NCI-H460 (cell line): ENCODE data around the gene THSD7B. TPM values are rescaled to one million over a fixed set of nuclear protein-coding genes. Genes with fewer than 3 reads are reported as not detected.
"Not testable (repeated sequence)": the region's sequence is repeated elsewhere in the genome, so short reads cannot be mapped to it uniquely, and the experiment has no call there.

Experiments used
- DNase-seq: peaks from one replicate; pipeline ENCODE4 v3.0.0-alpha.2; 2016; ENCODE audit warnings: low read depth; ENCODE audit errors: extremely low read depth
- total RNA-seq: library from RNA; depleted of rRNA; stranded (reverse); fragments of >200 nt; shearing (Covaris generic); gene quantifications from 2 replicates; pipeline ENCODE4 v1.2.3, GENCODE V29; 2014

The THSD7B gene
- total RNA-seq, 1 experiment from 2014 or later = 0.02 TPM

DNA sequence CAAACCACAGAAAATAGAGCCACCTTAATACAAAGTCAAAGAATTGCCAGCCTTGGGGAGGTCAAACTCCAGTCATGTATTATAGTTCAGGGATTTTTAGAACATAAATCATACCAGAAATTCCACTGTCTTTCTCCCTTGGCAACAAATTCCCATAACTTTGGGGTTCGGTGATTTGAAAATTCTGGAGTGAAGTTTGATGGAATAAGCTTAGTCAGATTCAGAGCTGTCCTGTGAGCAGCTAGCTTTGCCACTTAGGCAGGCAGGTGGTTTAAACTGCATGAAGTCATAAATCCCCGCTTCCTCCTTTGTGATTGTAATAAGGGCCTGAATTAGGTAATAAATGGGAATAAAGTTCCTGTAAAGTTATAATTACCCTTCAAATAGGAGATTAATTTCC, 741.9 kb downstream of the THSD7B start:
- DNase-seq = no peak

DNA sequence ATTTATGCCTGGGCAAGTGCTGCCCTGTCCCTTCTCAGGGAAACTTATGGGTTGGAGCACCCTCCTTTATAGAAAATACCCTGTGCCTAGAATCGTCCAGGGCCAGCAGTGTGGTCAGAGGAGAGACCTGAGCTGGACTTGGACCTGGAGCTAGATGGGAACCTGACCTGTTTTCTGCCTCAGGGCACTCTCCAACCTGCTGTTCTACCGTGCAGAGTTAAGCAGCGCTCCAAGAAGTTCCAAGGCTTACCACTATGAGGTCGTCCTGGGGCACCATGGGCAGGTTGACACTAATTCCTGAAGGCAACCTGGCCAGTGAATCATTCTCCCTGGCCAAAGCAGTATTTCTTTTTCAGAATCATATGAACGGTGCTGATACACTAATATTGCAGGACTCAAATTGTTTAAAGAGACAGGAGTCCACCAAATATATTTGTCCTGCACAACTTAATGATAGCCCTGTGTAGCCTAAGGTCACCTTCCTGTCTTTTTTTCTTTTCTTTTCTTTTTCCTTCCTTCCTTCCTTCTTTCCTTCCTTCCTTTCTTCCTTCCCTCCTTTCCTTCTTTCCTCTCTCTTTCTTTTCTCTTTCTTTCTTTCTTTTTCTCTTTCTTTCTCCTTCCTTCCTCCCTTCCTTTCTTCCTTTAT, 743.5 kb downstream of the THSD7B start:
- no peak for DNase-seq

DNA sequence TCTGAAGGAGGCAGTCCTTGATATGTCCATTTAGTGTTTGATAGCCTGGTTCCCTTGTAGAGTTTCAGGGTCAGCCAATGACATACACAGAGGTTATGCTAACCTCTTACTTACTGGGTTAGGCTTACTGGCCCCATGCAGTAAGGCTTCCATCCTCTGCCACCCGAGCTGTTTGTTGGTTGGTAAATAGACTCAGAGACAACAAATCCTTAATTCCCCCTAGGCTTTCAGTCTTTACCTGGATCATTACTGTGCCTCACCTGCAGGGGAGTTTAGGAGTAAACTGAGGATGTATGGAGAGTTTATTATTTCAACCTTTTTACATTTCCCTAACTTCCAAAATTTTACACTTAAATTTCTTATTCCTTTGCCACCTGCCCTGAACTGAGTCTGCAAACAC, 746.2 kb downstream of the THSD7B start:
- no peak for DNase-seq

DNA sequence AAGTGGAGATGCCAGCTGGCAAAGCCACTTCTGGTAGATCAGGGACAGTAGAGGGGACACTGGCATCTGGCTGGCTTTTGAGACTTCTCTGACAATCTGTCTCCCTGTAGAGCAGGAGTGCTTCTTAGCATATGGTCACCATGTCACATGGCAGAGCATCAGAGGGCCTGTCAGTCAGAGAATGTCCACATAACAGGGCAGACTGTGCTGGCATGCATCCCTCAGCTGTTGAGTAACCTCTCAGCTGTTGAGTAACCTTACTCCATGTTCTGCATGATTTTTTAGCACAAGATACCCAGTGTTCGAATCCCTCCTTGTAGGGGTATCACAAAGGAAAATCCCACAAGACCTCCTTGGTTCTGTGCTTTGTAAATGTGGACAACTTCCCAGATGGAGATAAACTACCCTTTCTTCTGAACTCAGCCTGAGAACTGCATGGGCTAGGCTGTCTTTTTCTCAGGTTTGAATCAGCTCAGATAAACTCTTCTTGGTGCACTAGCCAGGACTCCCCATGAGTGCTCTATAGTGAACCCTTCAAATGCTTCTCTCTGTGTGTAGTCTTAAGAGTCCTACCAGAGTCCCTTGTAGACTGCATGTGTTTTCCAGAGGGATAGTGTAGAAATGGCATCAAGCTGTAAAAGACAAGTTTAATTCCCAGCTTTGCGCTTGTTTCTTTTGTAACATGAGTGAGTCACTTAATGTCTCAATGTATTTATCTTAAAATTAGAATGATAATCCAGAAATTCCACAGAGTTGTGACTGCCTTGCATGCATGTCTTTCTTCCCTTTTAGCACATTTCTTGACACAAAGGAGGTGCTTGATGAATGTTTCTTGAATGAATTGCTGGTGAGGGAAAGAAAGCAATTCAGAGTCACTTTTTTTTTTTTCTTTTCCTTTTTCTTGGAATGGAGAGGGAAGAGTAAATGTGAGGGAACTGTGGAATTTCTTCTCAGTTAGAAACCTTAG, 756.6 kb downstream of the THSD7B start:
- no peak for DNase-seq

DNA sequence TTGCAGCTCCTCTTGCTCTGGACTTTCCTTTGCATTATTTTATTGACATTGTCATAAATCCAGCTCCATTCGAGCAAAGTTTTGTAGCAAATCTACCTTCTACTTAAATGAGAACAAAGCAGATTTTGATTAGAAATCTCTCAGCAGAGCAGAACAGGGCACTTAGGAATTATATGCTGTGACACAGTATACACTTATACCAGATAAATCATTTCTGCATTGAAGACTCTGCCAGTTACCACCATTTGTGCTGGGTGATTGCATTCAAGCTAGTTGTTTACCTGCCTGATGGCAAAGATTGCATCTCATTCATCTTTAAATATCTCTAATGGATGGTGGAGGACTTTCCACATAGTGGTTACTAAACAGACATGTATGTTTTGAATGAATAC, 757.3 kb downstream of the THSD7B start:
- no peak for DNase-seq

DNA sequence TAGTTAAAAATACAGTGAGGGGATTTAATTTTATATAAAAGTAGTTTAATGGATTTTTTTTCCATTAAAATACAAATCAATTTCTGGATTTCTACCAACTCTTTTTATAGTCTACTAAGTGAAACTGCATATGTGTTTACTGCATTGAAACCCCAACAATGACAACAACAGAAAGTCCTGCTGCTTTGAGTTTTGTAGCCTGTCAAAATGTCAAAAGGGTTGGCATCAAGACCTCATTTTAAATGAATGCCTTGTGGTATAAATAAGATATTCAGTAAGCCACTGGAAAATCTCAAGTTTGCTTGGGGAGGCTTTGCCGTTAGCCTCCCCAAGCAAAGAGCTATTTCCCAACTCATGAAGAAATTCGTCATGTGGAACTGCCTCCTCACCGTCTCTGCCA, 758.6 kb downstream of the THSD7B start:
- DNase-seq = no peak

DNA sequence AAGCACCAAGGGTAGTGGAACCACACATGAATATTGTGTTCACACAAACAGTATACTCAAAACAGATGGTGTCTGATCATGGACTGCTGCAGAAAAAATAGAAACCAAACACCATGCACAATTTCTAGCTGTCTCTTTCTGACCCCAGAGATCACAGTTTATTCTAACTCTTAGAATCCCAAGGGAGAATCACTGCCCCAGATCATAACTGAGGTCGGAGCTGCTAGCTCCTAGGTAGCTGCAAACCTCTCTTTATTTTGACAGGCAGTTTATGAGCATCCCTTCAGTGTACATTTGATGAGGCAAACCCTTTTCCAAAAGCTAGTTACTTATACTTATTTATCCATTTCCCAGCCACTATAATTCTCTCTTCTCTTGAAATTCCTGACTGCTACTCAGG, 759.8 kb downstream of the THSD7B start:
- peak; percentile 5 for DNase-seq

DNA sequence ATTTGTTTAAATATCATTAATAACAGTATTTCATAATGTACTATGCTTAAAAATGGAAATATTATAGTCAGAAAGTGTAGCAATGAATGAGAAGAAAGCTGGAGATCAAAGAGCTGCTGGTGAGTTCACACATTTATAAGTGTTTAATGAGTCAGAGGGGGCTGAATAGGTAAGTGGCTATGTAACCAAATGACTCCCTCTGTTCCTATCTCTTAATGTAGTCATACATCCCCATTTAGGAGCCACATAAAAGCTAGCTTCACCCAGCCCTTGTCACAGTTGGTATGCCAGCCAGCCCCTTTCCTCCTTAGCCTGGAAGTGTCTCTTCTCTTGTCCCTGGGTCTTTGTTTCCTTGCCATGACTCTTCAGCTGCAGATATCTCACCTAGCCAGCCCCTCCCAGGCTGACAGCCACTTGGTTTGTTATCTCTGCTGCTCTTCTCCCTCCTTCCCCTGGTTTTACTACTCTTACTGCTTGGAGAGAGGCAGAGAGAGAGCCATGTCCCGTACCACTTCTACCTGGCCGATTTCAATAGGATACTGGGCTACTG, 760.4 kb downstream of the THSD7B start:
- DNase-seq = no peak

DNA sequence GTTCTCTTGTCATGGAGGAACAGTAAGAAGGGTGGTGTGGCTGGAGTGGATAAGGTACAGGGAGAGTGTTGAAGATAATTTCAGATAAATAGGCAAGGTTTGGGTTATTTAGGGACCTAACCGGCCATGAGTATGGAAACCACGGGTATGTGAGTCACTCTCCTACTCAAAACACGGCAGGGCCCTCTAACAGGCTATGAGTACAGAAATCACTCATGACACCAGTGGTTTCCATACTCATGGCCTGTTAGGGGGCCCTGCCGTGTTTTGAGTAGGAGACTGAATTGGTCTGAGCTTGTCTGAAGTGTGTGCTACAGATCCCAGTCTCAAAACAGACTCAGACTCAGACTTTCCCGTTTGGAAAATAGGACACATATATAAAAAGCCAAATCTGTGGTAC, 770.6 kb downstream of the THSD7B start:
- no peak for DNase-seq

DNA sequence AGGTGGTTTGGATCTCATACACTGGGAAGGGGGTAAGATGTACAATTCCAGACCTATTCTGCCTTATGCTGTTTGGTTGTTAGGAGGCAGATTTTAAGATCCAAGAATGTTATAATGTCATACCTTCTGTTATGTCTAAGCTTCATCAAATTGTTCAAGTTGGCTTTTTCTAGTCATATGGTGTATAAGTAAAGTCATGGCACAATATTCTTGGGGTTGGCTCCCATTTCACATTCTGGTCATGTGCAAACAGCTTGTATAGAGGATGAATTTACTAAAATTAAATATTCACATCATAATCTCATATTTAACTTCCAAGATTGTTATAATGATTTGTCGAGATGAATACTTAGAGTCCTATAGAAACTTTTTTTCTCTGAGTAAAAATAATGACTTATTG, 774.0 kb downstream of the THSD7B start:
- DNase-seq = no peak

DNA sequence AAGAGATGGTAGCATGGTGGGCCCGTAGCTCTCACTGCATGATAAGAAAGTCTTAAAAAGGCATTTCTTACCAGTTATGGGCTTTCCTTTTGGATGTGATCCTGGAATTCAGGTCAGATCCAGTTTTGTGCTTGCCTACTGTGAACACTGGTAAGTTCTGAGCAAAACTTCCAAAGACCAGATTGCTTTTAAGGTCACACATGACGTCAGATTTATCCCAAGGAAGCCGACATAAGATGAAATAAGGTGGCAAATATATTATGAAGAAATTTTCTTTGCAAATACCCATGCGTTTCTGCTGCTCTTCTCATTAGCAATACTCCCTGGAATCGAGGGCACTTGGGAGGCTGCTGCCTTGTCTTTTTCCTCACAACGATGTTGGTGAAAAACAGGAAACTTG, 782.5 kb downstream of the THSD7B start:
- DNase-seq = no peak

DNA sequence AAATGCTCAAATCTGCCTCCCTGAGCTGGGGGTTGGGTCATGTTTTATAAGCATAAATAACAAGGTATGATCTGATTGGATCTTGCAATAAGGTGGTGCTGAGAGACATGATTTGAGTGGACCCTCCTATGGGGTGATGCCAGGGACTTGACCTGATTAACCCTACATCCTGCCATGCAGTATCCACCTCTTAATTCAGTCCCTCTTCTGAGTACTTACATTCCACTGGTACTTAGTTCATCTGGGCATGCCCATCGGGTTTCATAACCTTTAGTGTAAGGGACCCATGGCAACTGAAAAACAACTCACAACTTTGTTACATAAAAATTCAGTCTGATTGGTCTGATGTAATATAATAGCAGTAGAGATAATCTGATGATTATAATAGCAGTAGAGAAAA, 801.0 kb downstream of the THSD7B start:
- DNase-seq = no peak

DNA sequence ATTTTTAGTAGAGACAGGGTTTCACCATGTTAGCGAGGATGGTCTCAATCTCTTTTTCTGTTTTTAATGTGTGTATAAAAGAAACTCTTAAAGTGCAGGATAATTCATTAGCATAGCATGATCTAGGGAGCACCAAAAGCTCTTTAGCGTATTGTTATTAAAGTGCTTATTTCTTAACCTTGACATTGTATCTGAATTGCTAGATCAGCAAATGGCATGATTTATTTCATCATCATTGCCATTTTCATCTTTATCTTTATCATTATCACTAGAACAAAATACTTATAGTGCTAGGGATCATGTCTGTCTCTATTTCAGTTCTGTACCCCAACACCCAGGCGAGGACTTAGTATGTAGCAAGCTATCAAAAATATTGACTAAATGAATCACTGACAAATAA, 805.1 kb downstream of the THSD7B start:
- no peak for DNase-seq

DNA sequence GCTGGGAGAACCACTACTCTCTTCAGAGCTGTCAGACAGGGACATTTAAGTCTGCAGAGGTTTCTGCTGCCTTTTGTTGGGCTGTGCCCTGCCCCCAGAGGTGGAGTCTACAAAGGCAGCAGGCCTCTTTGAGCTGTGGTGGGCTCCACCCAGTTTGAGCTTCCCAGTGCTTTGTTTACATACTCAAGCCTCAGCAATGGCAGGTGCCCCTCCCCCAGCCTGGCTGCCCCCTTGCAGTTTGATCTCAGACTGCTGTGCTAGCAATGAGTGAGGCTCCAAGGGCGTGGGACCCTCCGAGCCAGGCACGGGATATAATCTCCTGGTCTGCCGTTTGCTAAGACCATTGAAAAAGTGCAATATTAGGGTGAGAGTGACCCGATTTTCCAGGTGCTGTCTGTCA, 822.5 kb downstream of the THSD7B start:
- not testable (repeated sequence) for DNase-seq

DNA sequence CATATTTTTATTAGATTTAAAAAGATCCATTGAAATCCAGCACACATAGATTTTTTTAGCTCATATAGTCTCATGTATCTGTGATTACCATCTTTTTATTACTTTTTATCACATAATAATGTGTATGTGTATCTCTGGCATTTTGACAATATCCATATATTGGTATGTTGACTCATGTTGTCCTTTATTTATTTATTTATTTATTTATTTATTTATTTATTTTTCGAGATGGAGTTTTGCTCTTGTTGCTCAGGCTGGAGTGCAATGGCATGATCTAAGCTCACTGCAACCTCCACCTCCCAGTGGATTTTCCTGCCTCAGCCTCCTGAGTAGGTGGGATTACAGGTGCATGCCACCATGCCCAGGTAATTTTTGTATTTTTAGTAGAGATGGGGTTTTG, 823.2 kb downstream of the THSD7B start:
- DNase-seq = not testable (repeated sequence)

DNA sequence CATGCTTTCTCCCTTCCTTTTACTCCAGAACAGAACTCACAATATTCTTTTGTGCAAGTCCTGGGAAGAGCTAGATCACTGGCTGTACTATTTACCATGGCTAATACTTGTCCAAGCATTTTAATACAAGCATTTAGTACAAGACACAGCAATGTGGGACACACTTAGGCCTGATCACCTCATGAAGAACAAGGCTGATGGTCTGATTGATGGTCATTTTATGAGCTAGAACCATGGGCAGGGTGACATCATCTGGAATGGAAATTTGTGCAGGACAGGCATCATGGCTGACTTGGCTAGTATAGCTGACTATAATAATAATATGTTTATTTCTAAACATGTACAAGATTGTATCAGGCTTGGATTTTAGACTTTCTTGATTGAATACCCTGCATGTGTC, 824.8 kb downstream of the THSD7B start:
- DNase-seq = no peak

DNA sequence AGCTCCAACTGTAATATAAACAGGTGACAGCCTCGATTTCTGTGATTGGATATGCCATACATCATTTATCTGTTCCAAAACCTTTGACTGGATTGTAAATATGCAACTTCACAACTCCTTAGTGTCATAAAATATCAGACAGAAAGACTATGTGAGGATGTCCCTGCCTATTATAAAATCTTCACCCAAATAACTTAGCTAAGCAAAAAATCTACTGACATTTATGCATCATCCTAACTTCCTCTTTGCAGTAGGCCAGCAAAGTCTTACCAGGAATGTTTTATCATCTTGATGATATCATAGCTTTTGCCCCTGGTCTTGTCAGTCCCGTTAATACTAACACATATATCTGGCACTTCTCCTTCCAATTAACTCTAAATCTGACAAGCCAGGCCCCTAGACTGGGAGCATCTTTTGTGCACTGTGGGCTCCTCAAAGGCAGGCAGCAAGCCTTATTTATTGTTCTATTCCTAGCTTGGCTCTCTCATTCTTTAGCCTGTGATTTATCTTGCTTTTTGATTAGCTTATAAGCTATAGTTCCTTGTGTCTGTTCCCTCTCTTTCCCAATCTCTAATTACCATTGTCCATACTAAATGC, 842.5 kb downstream of the THSD7B start:
- no peak for DNase-seq

DNA sequence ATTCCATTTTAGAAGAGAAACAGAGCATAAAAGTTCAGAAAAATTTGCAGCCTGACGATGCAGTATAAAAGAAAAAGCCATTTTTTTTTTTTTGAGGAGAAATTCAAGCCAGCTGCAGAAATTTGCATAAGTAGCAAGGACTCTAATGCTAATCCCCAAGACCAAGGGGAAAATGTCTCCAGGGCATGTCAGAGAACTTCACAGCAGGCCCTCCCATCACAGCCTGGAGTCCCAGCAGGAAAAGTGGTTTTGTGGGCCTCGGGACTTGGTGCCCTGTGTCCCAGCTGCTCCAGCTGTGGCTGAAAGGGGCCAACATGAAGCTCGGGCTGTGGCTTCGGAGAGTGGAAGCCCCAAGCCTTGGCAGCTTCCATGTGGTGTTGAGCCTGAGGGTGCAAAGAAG, 873.6 kb downstream of the THSD7B start:
- DNase-seq = no peak

DNA sequence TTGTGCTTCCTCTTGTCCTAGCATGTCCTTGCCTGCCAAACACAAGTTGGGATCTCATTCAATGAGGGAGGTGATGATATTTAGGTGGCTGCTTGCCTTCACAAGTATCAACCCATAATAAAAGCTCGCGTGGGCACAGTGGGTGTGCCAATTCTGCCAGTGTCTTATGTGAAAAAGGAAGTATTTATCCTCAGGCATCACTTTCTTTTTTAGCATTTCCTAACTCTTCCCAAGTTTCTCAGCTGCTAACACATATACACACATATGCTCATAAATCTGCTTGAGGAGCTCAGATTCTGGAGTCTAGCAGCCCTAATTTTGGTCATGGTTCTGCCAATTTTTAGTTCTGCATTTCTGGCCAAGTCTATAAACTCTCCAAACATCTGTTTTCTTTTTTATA, 879.4 kb downstream of the THSD7B start:
- DNase-seq = no peak

DNA sequence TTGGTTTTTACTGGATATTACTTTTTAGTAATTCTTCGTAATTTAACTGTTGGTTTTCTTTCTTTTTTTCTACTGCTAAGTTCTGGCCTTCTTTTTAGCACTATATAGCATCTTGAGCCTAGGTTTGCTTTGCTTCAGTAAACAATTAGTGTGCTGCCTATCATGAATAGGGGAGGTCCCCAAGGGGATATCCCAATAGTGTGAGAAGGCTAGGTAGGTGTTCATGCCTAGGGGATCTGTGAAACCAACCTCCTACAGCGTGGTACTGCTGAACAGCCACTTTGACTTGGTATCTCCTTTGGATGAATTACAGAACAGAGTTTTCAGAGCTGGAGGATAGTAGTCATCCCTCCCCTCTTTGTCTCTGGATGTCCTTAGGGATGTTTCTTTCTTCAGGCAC, 888.7 kb downstream of the THSD7B start:
- DNase-seq = no peak

DNA sequence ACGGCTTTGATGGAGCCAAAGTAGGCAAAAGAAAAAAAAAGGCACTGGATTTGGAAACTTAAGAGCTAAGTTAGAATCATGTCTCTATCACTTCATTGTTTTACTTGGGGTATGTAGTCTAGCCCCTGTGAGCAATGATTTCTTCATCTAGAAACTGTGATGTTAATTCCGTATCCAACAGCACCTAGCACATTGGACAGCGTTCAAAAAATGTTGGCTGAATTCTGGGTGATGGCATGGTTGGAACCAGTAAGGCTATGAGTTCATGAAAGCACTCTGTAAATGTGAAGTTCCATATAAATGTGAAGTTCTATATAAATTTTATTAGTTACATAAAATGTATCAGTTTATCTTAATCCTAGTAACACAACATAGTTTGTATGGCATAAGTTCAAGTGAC, 890.5 kb downstream of the THSD7B start:
- no peak for DNase-seq

DNA sequence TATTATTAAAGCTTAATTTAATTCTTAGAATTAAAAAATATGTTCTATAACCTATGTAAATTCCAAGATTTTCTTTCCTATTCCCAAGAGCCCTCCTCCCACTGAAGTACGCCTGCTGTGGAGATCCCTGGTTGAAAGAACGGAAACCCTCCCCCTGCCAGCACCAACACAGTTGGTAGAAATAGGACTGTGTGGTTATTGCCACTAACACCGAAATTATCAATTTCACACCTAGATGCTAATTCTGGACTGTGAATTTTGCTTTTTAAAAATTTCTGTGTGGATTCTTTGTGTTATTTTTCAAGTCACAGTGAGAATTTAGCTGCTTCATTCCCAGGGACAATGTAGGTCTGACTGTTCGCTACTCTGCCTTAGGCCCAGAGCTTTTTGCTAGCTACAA, 893.1 kb downstream of the THSD7B start:
- DNase-seq = no peak
